ENCODE results near the gene DROSHA.
"Not testable (repeated sequence)": the region's sequence is repeated elsewhere in the genome, so short reads cannot be mapped to it uniquely, and the experiment has no call there.

The DROSHA gene

GRCh38 chr5:31381299-31381698 lies 150.6 kb downstream of the DROSHA start:
- no peak for DNase-seq (ENCODE audit: low read depth)

- no peak for DNase-seq (ENCODE audit: low read depth)
These were observed 151.8 kb downstream of the DROSHA start for GRCh38 chr5:31380049-31380448.

DNA sequence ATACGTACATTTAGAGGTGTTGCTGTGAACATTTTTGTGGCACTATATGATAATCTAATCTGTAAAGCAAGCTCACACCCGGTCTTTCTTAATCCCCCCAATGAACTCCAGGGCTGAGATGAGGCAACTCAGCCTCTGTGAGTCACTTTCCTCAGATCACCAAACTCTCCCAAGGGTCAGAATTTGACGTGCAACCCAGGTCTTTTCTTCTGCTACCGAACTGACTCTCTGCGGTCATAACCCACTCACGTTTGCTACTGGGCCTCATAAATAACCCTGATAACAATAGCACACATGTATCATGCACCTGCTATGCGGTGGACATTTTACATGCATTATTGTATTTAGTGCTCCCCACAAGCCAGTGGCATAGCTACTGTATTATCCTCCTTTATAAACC lies 153.1 kb downstream of the DROSHA start:
- no peak for DNase-seq (ENCODE audit: low read depth)

DNA sequence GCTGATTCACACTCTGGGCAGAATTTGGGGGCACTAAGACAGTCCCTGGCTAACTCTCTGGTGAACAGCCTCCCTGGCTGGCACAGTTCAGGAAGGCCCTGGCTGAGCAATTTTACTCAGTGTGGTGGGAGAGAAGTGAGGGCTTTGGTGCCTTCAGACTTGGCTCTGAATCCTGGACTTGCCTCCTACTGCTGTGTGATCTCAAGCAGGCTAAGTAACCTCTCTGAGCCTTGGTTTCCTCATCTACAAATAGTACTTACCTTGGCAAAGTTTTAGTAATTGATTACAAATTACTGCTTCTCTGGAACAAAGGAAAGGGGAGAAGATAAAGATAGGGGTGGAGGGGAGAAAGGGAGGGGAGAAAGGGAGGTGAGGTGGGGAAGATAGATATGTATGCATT lies 153.8 kb downstream of the DROSHA start:
- DNase-seq (ENCODE audit: low read depth): no peak

GRCh38 chr5:31377274-31377946 lies 154.5 kb downstream of the DROSHA start:
- DNase-seq (ENCODE audit: low read depth): no peak

GRCh38 chr5:31375999-31376720 lies 155.7 kb downstream of the DROSHA start:
- no peak for DNase-seq (ENCODE audit: low read depth)

DNA sequence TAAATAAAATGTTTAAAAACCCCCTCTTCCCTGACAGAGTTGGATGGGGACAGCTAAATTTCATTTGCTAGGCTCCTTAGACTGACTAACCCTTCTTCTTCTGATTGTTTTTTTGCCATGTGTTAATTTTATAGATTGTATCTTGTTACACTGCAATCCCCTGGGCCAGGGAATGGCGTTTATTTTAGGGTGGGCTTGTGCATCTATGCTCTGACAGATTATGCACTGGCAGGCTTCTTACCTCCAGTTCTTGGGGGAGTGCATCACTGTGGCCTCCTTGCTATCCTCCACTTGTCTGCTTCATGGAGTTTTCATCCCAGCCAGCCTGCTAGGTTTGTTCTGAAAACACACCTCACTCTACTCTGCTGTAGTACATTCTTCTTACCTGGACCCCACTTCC lies 159.8 kb downstream of the DROSHA start:
- no peak for DNase-seq (ENCODE audit: low read depth)

DNA sequence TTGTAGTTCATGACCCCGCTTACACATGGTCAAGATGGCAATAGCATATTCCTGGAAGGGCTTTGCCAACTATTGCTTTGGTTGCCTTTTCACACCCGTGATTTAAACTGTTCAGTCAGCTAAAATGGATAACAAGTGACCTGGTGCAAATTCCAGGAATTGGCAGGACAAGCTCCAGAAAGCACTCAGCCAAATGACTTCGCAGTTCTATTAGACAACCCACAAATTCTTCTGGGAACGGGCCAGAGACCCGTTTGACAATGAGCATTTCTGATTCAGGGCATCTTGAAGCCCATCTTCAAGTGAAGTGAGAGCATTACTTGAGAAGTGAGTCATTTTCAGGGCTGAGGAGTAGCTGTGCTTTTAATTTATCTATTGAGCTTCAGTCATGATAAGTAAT lies 165.0 kb downstream of the DROSHA start:
- no peak for DNase-seq (ENCODE audit: low read depth)

GRCh38 chr5:31365776-31366175 lies 166.1 kb downstream of the DROSHA start:
- DNase-seq (ENCODE audit: low read depth): no peak

- DNase-seq (ENCODE audit: low read depth): peak; percentile 94
These were observed 166.8 kb downstream of the DROSHA start for GRCh38 chr5:31364881-31365636.

DNA sequence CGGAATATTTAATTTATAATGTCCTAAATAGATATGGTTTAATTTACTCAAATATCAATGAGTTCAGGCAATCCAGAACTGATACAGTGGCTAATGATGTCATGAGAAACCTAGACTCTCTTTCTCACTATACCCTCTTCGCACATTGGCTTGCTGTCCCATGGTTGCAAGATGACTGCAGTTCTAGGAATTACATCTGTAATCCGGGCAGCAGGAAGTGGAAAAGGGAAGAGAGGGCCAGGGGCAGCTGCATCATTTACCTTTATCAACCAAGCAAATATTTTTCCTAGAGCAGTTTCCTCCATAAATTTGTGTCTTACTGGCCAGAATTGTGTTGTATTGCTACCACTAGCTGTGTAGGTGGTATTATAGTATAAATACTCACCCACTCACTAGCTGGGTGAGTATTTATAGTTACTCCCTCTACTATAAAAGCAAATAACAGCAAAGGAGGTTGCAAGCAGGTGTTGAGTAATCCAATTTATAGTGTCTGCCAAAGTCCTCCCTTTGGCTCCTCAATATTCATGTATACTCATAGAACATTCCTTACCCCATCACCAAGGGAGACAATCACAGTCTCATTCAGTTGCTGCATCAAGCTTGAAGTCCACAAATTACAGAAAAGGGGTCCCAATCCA lies 168.8 kb downstream of the DROSHA start:
- DNase-seq (ENCODE audit: low read depth): no peak

DNA sequence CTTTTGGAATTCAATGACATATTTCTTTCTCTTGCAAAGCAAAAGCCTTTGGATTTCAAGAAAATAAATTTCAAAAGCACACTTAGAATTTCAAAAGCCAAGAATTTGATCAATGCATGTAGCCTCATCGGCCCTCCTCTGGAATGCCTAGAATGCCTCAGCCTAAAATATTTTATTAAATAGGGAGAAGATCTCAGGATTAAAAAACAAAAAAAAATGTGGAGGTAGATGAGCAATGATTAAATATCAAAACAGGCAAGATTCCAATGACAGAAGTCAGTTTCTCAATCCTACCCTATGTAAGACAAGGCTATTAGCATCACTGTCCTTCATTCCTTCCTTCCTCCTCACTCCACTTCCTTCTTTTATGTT lies 169.4 kb downstream of the DROSHA start:
- DNase-seq (ENCODE audit: low read depth): no peak

DNA sequence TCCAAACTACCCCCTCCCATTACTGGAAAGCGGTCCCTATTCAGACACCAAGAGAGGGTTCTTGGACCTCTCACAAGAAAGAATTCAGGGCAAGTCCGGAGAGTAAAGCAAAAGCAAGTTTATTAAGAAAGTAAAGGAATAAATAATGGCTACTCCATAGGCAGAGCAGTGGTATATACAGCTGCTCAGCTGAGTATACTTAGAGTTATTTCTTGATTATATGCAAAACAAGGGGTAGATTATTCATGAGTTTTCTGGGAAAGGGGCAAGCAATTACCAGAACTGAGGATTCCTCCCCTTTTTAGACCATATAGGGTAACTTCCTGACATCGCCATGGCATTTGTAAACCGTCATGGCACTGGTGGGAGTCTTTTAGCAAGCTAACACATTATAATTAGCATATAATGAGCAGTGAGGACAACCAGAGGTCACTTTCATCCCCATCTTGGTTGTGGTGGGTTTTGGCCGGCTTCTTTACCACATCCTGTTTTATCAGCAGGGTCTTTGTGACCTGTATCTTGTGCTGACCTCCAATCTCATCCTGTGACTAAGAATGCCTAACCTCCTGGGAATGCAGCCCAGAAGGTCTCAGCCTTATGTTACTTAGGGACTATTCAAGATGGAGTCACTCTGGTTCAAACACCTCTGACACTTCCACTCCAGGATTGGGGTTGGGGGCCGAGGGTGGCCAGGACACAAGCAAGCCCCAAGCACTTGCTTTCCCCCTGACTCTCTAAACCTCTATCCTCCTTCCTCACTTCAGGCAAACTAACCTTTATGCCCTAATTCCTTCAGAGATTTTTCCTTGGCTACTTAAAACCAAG lies 170.0 kb downstream of the DROSHA start:
- not testable (repeated sequence) for DNase-seq (ENCODE audit: low read depth)

DNA sequence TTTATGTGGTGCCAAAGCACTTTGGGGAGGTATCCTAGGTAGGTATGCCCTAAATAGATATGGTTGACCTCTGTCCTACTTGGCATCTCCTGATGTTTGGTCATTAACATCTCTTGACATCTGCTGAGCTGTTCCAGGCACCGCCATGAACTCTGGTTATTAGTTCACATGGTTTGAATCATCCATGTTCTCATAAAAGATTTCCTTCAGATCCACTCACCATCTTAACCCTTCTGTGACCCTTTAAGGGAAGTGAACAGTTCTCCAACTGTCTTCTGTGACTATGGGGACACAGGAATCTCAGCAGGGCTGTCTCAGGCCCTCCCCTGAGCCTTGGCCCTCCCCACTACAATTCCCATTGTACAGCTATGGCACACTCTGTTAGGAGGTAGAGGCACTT lies 170.7 kb downstream of the DROSHA start:
- DNase-seq (ENCODE audit: low read depth): no peak

GRCh38 chr5:31359839-31360238 lies 172.1 kb downstream of the DROSHA start:
- DNase-seq (ENCODE audit: low read depth): no peak

DNA sequence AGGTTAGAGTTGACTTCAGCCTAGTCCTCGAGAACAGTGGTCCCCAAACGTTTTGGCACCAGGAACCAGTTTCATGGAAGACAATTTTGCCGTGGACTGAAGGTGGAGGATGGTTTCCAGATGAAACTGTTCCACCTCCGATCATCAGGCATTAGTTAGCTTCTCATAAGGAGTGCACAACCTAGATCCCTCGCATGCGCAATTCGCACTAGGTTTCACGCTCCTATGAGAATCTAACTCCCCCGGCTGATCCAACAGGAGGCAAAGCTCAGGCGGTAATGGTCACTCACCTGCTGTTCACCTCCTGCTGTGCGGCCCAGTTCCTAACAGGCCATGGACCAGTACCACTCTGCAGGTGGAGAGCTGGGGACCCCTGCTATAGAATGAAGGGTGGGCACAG lies 174.9 kb downstream of the DROSHA start:
- DNase-seq (ENCODE audit: low read depth): no peak

DNA sequence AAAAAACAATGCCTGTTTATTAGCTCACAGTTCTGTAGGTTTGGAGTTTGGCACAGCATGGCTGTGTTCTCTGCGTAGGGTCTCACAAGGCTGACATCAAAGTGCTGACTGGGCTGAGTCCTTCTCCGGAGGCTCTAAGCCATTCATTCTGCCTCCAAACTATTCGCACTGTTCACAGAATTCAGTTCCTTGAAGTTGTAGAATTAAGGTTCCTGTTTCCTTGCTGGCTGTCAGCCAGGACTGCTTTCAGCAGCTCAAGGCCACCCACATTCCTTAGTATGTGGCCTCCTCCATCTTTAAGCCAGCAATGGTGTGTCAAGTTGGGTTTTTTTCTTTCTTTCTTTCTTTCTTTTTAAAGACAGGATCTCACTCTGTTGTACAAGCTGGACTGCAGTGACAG lies 176.6 kb downstream of the DROSHA start:
- DNase-seq (ENCODE audit: low read depth): no peak
